Liver (tissue), 9 donors: ENCODE measurements around the gene TFAP2A. TPM values are rescaled to one million over a fixed set of nuclear protein-coding genes. Genes with fewer than 3 reads are reported as not detected.

Source experiments
- DNase-seq: peaks from one replicate; pipeline ENCODE4 v3.0.0-alpha.2; 2017; ENCODE audit warnings: low spot score
- H3K27ac ChIP-seq, 2 donors: one replicate each; pipeline ENCODE4 v1.7.0; 2013; ENCODE audit warnings: inconsistent platforms in 2 of 2, low read length in 2 of 2, control low read depth in 1 of 2, low read depth in 1 of 2, mild to moderate bottlenecking in 1 of 2
- H3K27me3 ChIP-seq, 4 donors: one replicate each; pipeline versions ENCODE4 v1.6.1 to v1.7.0; 2013; ENCODE audit warnings: low read length in 3 of 4, inconsistent platforms in 1 of 4, mild to moderate bottlenecking in 1 of 4, moderate library complexity in 1 of 4; ENCODE audit not compliant: control insufficient read depth in 4 of 4, insufficient read depth in 4 of 4
- H3K36me3 ChIP-seq, 4 donors: one replicate each; pipeline versions ENCODE4 v1.6.1 to v1.7.0; 2013; ENCODE audit warnings: low read length in 3 of 4, mild to moderate bottlenecking in 3 of 4, low read depth in 1 of 4, moderate library complexity in 1 of 4; ENCODE audit not compliant: control insufficient read depth in 4 of 4, insufficient read depth in 3 of 4
- H3K4me1 ChIP-seq, 4 donors: one replicate each; pipeline versions ENCODE4 v1.6.1 to v1.7.0; 2013; ENCODE audit warnings: low read length in 3 of 4, mild to moderate bottlenecking in 3 of 4, moderate library complexity in 1 of 4; ENCODE audit not compliant: control insufficient read depth in 4 of 4, insufficient read depth in 4 of 4
- H3K4me3 ChIP-seq, 3 donors: one replicate each; pipeline versions ENCODE4 v1.6.1 to v1.7.0; 2013; ENCODE audit warnings: low read length in 3 of 3, control low read depth in 1 of 3, low read depth in 1 of 3, mild to moderate bottlenecking in 1 of 3
- H3K9ac ChIP-seq, 2 donors: one replicate each; pipeline ENCODE4 v1.7.0; 2013; ENCODE audit warnings: low read length in 2 of 2, mild to moderate bottlenecking in 2 of 2, moderate library complexity in 2 of 2, control low read depth in 1 of 2, low read depth in 1 of 2
- H3K9me3 ChIP-seq, 4 donors: one replicate each; pipeline versions ENCODE4 v1.6.1 to v1.7.0; 2013; ENCODE audit warnings: low read length in 3 of 4; ENCODE audit not compliant: control insufficient read depth in 4 of 4
- EGR1 ChIP-seq, 2 donors: IDR thresholded peaks; 2 replicates each; pipeline ENCODE4 v1.6.1; 2016 to 2018; ENCODE audit warnings: antibody characterized with exemption in 2 of 2, low read depth in 2 of 2
- FOXA1 ChIP-seq: IDR thresholded peaks from 2 replicates; pipeline ENCODE4 v1.6.1; 2016; ENCODE audit warnings: antibody characterized with exemption
- FOXA2 ChIP-seq: IDR thresholded peaks from 2 replicates; pipeline ENCODE4 v1.6.1; 2016; ENCODE audit warnings: antibody characterized with exemption
- GABPA ChIP-seq, 2 donors: IDR thresholded peaks in 1 of 2; conservative IDR thresholded peaks in 1 of 2; 2 replicates each; pipeline ENCODE4 v1.6.1; 2016; ENCODE audit warnings: antibody characterized with exemption in 2 of 2, mild to moderate bottlenecking in 1 of 2, moderate library complexity in 1 of 2
- HNF4A ChIP-seq, 2 donors: conservative IDR thresholded peaks; 2 replicates each; pipeline ENCODE4 v1.6.1; 2016; ENCODE audit warnings: antibody characterized with exemption in 2 of 2, mild to moderate bottlenecking in 2 of 2
- HNF4G ChIP-seq: IDR thresholded peaks from 2 replicates; pipeline ENCODE4 v1.6.1; 2016; ENCODE audit warnings: antibody characterized with exemption
- JUND ChIP-seq, 2 donors: IDR thresholded peaks; 2 replicates each; pipeline ENCODE4 v1.6.1; 2016; ENCODE audit warnings: antibody characterized with exemption in 2 of 2
- NR2F2 ChIP-seq: IDR thresholded peaks from 2 replicates; pipeline ENCODE4 v1.6.1; 2016; ENCODE audit warnings: antibody characterized with exemption
- RAD21 ChIP-seq, 2 donors: IDR thresholded peaks; 2 replicates each; pipeline ENCODE4 v1.6.1; 2016; ENCODE audit warnings: antibody characterized with exemption in 2 of 2, mild to moderate bottlenecking in 2 of 2
- RXRA ChIP-seq, 2 donors: IDR thresholded peaks; 2 replicates each; pipeline ENCODE4 v1.6.1; 2017 to 2018; ENCODE audit warnings: antibody characterized with exemption in 2 of 2, mild to moderate bottlenecking in 1 of 2
- SP1 ChIP-seq: IDR thresholded peaks from 2 replicates; pipeline ENCODE4 v1.6.1; 2018; ENCODE audit warnings: antibody characterized with exemption, mild to moderate bottlenecking
- TAF1 ChIP-seq: conservative IDR thresholded peaks from 2 replicates; pipeline ENCODE4 v1.6.1; 2016; ENCODE audit warnings: antibody characterized with exemption, mild to moderate bottlenecking
- YY1 ChIP-seq: IDR thresholded peaks from 2 replicates; pipeline ENCODE4 v1.6.1; 2016; ENCODE audit warnings: antibody characterized with exemption, mild to moderate bottlenecking
- WGBS: extraction: QIAGEN DNeasy Blood & Tissue Kit; methylation state at CpG from one replicate; pipeline ENCODE4 v1.1.7; 2013; 5-methylcytosine and 5-hydroxymethylcytosine counted together
- polyA plus RNA-seq, 2 donors: library from polyadenylated mRNA; stranded (reverse) in 1 of 2; unstranded in 1 of 2; fragments of 200-250 nt in 1 of 2; fragments of >200 nt in 1 of 2; fragmentation: Nextera tagmentation in 1 of 2; extraction: Ambion mirVana in 1 of 2; gene quantifications; one replicate each; pipeline versions ENCODE4 v1.2.1 to v1.2.3, GENCODE V29; 2013 to 2015
- total RNA-seq, 2 donors: library from RNA; depleted of rRNA; stranded (reverse); fragments of >200 nt; gene quantifications; one replicate each; pipeline ENCODE4 v1.2.3, GENCODE V29; 2014
- TF ChIP-seq, protein P1 (sequence below): IDR thresholded peaks from 2 replicates; pipeline ENCODE4 v1.6.1; 2016; ENCODE audit warnings: antibody characterized with exemption
- TF ChIP-seq, protein P2 (sequence below): fragments of 150-350 bp; IDR thresholded peaks from 2 replicates; pipeline ENCODE4 v1.5.1; 2017; ENCODE audit warnings: improper control_type of control experiment, low read depth, low read length; ENCODE audit not compliant: missing input control
- TF ChIP-seq, protein P3 (sequence below): IDR thresholded peaks from 2 replicates; pipeline ENCODE4 v1.6.1; 2016; ENCODE audit warnings: antibody characterized with exemption
- TF ChIP-seq, protein P4 (sequence below): IDR thresholded peaks from 2 replicates; pipeline ENCODE4 v1.6.1; 2016; ENCODE audit warnings: antibody characterized with exemption
- TF ChIP-seq, protein P5 (sequence below): IDR thresholded peaks from 2 replicates; pipeline ENCODE4 v1.6.1; 2016; ENCODE audit warnings: antibody characterized with exemption, mild to moderate bottlenecking
- donor health status: healthy.
- donor health status: healthy.
- donor health status: healthy.
- donor health status: healthy.
- donor health status: healthy.

Gene TFAP2A
- total and polyA plus RNA-seq, 4 donors, result 0.03 to 0.08 TPM; not detected in 2

DNA sequence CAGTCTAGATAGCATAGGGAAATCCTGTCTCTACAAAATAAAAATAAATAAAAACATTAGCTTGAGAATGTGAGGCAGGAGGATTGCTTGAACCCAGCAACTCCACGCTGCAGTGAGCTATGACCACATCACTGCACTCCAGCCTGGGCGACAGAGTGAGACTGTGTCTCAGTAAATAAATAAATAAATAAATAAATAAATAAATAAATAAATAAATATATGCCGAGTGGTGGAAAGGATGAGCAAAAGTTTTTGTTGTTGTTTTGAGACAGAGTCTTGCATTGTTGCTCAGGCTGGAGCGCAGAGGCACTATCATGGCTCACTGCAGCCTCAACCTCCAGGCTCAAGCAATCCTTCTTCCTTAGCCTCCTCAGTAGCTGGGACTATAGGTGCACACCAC lies 53.4 kb downstream of the TFAP2A start:
- H3K9ac ChIP-seq, result no peak overlapping the region
- no peak overlapping the region for H3K4me3 ChIP-seq
- DNase-seq, result no peak
- no peaks in the 10 kb centered on the region for H3K36me3 ChIP-seq
- H3K4me1 ChIP-seq, result no peaks in the 10 kb centered on the region
- H3K27ac ChIP-seq, result no peak overlapping the region
- no peak for TF ChIP-seq FOXA1
- no peak for TF ChIP-seq JUND (IDR thresholded peaks at IDR 0.05)
- H3K27me3 ChIP-seq, result peaks cover 0 to 4% (median 0%) of the 10 kb centered on the region in 4 donors
- H3K9me3 ChIP-seq, result peaks cover 0 to 5% (median 0%) of the 10 kb centered on the region in 4 donors
- 84% methylated on average over 4 of the region's 4 CpGs for WGBS

DNA sequence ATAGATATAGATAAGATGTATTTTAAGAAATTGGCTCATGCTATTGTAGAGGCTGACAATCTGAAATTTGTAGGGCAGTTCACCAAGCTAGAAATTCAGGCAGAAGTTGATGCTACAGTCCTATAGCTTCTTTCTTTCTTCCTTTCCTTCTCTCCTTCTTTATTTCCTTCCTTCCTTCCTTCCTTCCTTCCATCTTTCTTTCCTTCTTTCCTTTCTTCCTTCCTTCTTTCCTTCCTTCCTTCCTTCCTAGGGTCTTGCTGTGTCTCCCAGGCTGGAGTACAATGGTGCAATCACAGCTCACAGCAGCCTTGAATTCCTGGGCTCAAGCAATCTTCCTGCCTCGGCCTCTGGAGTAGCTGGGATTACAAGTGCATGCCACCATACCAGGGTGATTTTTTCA lies 55.3 kb downstream of the TFAP2A start:
- H3K27me3 ChIP-seq, result no peaks in the 10 kb centered on the region
- peaks cover 0 to 5% (median 0%) of the 10 kb centered on the region in 4 donors for H3K9me3 ChIP-seq
- no peaks in the 10 kb centered on the region for H3K4me1 ChIP-seq
- 78% methylated on average over 1 of the region's 1 CpG for WGBS
- no peak overlapping the region for H3K4me3 ChIP-seq
- H3K9ac ChIP-seq, result no peak overlapping the region
- TF ChIP-seq YY1, result no peak
- no peak for TF ChIP-seq RXRA (IDR thresholded peaks at IDR 0.05)
- no peak for TF ChIP-seq FOXA2
- no peak for TF ChIP-seq HNF4A (conservative IDR thresholded peaks at IDR 0.05)
- no peak for TF ChIP-seq RAD21 (IDR thresholded peaks at IDR 0.05)
- no peak for TF ChIP-seq HNF4G
- no peak for TF ChIP-seq SP1
- TF ChIP-seq, protein P1, sequence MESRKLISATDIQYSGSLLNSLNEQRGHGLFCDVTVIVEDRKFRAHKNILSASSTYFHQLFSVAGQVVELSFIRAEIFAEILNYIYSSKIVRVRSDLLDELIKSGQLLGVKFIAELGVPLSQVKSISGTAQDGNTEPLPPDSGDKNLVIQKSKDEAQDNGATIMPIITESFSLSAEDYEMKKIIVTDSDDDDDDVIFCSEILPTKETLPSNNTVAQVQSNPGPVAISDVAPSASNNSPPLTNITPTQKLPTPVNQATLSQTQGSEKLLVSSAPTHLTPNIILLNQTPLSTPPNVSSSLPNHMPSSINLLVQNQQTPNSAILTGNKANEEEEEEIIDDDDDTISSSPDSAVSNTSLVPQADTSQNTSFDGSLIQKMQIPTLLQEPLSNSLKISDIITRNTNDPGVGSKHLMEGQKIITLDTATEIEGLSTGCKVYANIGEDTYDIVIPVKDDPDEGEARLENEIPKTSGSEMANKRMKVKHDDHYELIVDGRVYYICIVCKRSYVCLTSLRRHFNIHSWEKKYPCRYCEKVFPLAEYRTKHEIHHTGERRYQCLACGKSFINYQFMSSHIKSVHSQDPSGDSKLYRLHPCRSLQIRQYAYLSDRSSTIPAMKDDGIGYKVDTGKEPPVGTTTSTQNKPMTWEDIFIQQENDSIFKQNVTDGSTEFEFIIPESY, result no peak
- TF ChIP-seq EGR1 (IDR thresholded peaks at IDR 0.05; ENCODE audit: low read depth in 2 of 2), result no peak
- TF ChIP-seq JUND (IDR thresholded peaks at IDR 0.05), result no peak
- no peak for TF ChIP-seq FOXA1
- TF ChIP-seq, protein P2, sequence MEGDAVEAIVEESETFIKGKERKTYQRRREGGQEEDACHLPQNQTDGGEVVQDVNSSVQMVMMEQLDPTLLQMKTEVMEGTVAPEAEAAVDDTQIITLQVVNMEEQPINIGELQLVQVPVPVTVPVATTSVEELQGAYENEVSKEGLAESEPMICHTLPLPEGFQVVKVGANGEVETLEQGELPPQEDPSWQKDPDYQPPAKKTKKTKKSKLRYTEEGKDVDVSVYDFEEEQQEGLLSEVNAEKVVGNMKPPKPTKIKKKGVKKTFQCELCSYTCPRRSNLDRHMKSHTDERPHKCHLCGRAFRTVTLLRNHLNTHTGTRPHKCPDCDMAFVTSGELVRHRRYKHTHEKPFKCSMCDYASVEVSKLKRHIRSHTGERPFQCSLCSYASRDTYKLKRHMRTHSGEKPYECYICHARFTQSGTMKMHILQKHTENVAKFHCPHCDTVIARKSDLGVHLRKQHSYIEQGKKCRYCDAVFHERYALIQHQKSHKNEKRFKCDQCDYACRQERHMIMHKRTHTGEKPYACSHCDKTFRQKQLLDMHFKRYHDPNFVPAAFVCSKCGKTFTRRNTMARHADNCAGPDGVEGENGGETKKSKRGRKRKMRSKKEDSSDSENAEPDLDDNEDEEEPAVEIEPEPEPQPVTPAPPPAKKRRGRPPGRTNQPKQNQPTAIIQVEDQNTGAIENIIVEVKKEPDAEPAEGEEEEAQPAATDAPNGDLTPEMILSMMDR, result no peak
- TF ChIP-seq, protein P3, sequence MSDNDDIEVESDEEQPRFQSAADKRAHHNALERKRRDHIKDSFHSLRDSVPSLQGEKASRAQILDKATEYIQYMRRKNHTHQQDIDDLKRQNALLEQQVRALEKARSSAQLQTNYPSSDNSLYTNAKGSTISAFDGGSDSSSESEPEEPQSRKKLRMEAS, result no peak
- TF ChIP-seq, protein P4, sequence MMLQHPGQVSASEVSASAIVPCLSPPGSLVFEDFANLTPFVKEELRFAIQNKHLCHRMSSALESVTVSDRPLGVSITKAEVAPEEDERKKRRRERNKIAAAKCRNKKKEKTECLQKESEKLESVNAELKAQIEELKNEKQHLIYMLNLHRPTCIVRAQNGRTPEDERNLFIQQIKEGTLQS, result no peak
- no peak for TF ChIP-seq NR2F2
- TF ChIP-seq GABPA (IDR thresholded peaks at IDR 0.05 in 1 of 2, conservative IDR thresholded peaks at IDR 0.05 in 1 of 2), result no peak
- no peak for TF ChIP-seq TAF1
- TF ChIP-seq, protein P5, sequence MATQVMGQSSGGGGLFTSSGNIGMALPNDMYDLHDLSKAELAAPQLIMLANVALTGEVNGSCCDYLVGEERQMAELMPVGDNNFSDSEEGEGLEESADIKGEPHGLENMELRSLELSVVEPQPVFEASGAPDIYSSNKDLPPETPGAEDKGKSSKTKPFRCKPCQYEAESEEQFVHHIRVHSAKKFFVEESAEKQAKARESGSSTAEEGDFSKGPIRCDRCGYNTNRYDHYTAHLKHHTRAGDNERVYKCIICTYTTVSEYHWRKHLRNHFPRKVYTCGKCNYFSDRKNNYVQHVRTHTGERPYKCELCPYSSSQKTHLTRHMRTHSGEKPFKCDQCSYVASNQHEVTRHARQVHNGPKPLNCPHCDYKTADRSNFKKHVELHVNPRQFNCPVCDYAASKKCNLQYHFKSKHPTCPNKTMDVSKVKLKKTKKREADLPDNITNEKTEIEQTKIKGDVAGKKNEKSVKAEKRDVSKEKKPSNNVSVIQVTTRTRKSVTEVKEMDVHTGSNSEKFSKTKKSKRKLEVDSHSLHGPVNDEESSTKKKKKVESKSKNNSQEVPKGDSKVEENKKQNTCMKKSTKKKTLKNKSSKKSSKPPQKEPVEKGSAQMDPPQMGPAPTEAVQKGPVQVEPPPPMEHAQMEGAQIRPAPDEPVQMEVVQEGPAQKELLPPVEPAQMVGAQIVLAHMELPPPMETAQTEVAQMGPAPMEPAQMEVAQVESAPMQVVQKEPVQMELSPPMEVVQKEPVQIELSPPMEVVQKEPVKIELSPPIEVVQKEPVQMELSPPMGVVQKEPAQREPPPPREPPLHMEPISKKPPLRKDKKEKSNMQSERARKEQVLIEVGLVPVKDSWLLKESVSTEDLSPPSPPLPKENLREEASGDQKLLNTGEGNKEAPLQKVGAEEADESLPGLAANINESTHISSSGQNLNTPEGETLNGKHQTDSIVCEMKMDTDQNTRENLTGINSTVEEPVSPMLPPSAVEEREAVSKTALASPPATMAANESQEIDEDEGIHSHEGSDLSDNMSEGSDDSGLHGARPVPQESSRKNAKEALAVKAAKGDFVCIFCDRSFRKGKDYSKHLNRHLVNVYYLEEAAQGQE, result no peak
- no peaks in the 10 kb centered on the region for H3K36me3 ChIP-seq
- no peak for DNase-seq
- no peak overlapping the region for H3K27ac ChIP-seq
